ENCODE data around the gene STOM. TPM values are rescaled to one million over a fixed set of nuclear protein-coding genes. Genes with fewer than 3 reads are reported as not detected.
A peak's percentile ranks its signal among the peaks of the same experiment; 100 is the strongest.

The STOM gene
- total and polyA plus RNA-seq, 10 of the 15 experiments (the other 5 are each of a cell fraction or from before 2014, with no cell fraction given), result 6.7 to 47.4 (median 39.8) TPM

DNA sequence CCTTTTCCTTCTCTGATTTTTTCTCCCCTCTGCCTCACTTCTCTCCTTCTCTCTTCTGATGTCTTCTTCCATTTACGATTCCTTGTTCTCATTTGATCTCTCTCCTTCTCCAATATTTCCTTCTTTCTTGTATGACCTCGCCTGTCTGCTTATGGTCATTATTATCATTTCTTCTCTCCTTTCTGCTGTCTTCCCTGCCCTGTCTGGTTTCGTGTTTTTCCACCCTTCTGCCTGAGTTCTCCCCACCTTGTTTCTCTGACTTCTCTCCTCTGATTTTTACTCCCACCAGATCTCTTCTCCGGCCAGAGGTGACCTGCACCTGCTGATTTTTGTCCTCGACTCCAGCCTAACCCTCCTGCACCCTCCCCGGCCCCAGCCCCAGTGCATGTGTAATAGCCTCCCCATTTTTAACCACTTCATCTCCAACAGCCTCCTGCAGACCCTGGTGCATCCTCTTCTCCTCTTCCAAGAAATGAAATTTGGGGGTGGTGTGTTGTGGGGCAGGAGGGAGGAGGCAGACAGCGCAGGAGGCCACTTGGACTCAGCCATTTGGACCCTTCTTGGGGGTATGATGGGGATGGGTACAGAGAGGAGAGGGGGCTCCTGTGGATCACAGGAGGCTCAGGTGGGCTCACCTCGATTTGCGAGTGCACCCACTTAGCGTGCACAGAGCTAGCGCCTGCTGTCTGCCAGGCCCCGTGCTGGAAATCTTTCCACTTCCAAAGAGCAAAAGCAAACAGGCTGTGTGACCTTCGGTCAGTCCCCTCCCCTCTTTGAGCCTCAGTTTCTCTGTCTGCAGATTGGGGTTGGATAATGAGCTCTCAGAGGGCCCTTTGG is 69.5 kb downstream of the STOM start:
- Histone ChIP-seq H2AFZ (ENCODE audit: control insufficient read depth, low read depth, low read length) (no peak overlapping the region; the same call in 1 of the 2 replicates), H4K20me1 (ENCODE audit: control insufficient read depth, insufficient read depth) (no peaks in the 10 kb centered on the region), H3K9ac (ENCODE audit: control insufficient read depth, insufficient read depth, low read length) (no peak overlapping the region), H3K36me3 (ENCODE audit: control insufficient read depth in 2 of 2, insufficient read depth in 2 of 2, low read length in 1 of 2) (no peaks in the 10 kb centered on the region; a peak in 1 of 4 replicates), H3K79me2 (ENCODE audit: control insufficient read depth, insufficient read depth, low read length) (no peaks in the 10 kb centered on the region), H3K4me2 (ENCODE audit: control insufficient read depth, insufficient read depth) (peak overlapping the region; percentile 21), H3K27me3 (replicated peaks in 1 of 2; ENCODE audit: control insufficient read depth in 2 of 2, insufficient read depth in 2 of 2, low read length in 1 of 2) (no peaks in the 10 kb centered on the region), H3K4me3 (peak overlapping the region; percentile 36; the same call in 1 of the 2 replicates), H3K27ac (ENCODE audit: control insufficient read depth, insufficient read depth) (no peak overlapping the region), H3K9me3 (replicated peaks; ENCODE audit: control insufficient read depth, insufficient read depth, low read length) (no peaks in the 10 kb centered on the region), H3K4me1 (ENCODE audit: control insufficient read depth, insufficient read depth, low read length) (peaks cover 4% of the 10 kb centered on the region; the same call in 1 of the 2 replicates)
- DNase-seq (ENCODE audit: low read depth, low spot score), result no peak
- BruUV-seq (replicated peaks), result no TSS peak
- 53% methylated on average over 13 of the region's 13 CpGs for WGBS (ENCODE audit: insufficient coverage, insufficient replicate concordance, low lambda C conversion rate, missing lambda C conversion rate)
- ChIA-PET POLR2A (no interaction called here), CTCF (no interaction called here), SMC1A (ENCODE audit: uncharacterized antibody, unreplicated experiment) (no interaction called here), RAD21 (ENCODE audit: unreplicated experiment) (no interaction called here)
- no peak for TF ChIP-seq HCFC1 (IDR thresholded peaks at IDR 0.05; ENCODE audit: low read length)
- in situ Hi-C loops (cut with MboI) (no loop called here), intact Hi-C loops (cut with micrococcal nuclease; ENCODE audit: unreplicated experiment) (no loop called here)
- FAIRE-seq, result no peak
- ATAC-seq, result no peak

GRCh38 chr9:121299467-121300282 is 70.4 kb downstream of the STOM start:
- no peaks in the 10 kb centered on the region for H3K79me2 ChIP-seq (ENCODE audit: control insufficient read depth, insufficient read depth, low read length)
- no peak overlapping the region; the same call in 1 of the 2 replicates for H2AFZ ChIP-seq (ENCODE audit: control insufficient read depth, low read depth, low read length)
- H3K4me1 ChIP-seq (ENCODE audit: control insufficient read depth, insufficient read depth, low read length), result peaks cover 4% of the 10 kb centered on the region; the same call in 1 of the 2 replicates
- H4K20me1 ChIP-seq (ENCODE audit: control insufficient read depth, insufficient read depth), result no peaks in the 10 kb centered on the region
- TF ChIP-seq, protein P1, sequence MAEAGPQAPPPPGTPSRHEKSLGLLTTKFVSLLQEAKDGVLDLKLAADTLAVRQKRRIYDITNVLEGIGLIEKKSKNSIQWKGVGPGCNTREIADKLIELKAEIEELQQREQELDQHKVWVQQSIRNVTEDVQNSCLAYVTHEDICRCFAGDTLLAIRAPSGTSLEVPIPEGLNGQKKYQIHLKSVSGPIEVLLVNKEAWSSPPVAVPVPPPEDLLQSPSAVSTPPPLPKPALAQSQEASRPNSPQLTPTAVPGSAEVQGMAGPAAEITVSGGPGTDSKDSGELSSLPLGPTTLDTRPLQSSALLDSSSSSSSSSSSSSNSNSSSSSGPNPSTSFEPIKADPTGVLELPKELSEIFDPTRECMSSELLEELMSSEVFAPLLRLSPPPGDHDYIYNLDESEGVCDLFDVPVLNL (IDR thresholded peaks at IDR 0.05; ENCODE audit: low read depth, low read length), result no peak
- TF ChIP-seq POLR2A (IDR thresholded peaks at IDR 0.05; ENCODE audit: low read depth, low read length) (peak; percentile 39; the same call in 1 of the 2 replicates), HDAC6 (IDR thresholded peaks at IDR 0.05; ENCODE audit: unreplicated experiment) (peak; percentile 75)
- no TSS peak for BruUV-seq (replicated peaks)
- DNase-seq (ENCODE audit: low read depth, low spot score) (no peak), ATAC-seq (peak; percentile 63), FAIRE-seq (no peak)
- peak overlapping the region; percentile 21 for H3K4me2 ChIP-seq (ENCODE audit: control insufficient read depth, insufficient read depth)
- H3K27ac ChIP-seq (ENCODE audit: control insufficient read depth, insufficient read depth), result no peak overlapping the region
- ChIA-PET POLR2A (no interaction called here), CTCF (no interaction called here), RAD21 (ENCODE audit: unreplicated experiment) (no interaction called here), SMC1A (ENCODE audit: uncharacterized antibody, unreplicated experiment) (no interaction called here)
- H3K27me3 ChIP-seq (replicated peaks in 1 of 2; ENCODE audit: control insufficient read depth in 2 of 2, insufficient read depth in 2 of 2, low read length in 1 of 2), result no peaks in the 10 kb centered on the region
- H3K4me3 ChIP-seq, result peak overlapping the region; percentile 36; the same call in 1 of the 2 replicates
- 2% methylated on average over 47 of the region's 74 CpGs for WGBS (ENCODE audit: insufficient coverage, insufficient replicate concordance, low lambda C conversion rate, missing lambda C conversion rate)
- in situ Hi-C loops (cut with MboI) (no loop called here), intact Hi-C loops (cut with micrococcal nuclease; ENCODE audit: unreplicated experiment) (no loop called here)
- H3K9ac ChIP-seq (ENCODE audit: control insufficient read depth, insufficient read depth, low read length), result peak overlapping the region; percentile 14; the same call in 1 of the 2 replicates
- no peaks in the 10 kb centered on the region; a peak in 1 of 4 replicates for H3K36me3 ChIP-seq (ENCODE audit: control insufficient read depth in 2 of 2, insufficient read depth in 2 of 2, low read length in 1 of 2)
- no peaks in the 10 kb centered on the region for H3K9me3 ChIP-seq (replicated peaks; ENCODE audit: control insufficient read depth, insufficient read depth, low read length)

Data from GM12878 (cell line).